Body of pancreas (tissue), 4 donors: ENCODE data around the gene ANKRD33. TPM values are rescaled to one million over a fixed set of nuclear protein-coding genes. Genes with fewer than 3 reads are reported as not detected.

Source experiments
- ATAC-seq: fragments of 150-250 bp; one replicate; pipeline ENCODE4 v1.9.1; 2016
- DNase-seq, 4 donors: peaks; one replicate each; pipeline ENCODE4 v3.0.0-alpha.2; 2019
- H3K27ac ChIP-seq, 4 donors: fragments of 200-600 bp; sonication (generic); 1 replicate in 3 of 4; 2 replicates in 1 of 4; pipeline versions ENCODE4 v1.5.1 to v1.6.1; 2016 to 2019; ENCODE audit warnings: mild to moderate bottlenecking in 1 of 4, mixed read lengths in 1 of 4, moderate library complexity in 1 of 4
- H3K27me3 ChIP-seq, 2 donors: fragments of 200-600 bp; sonication (generic); one replicate each; pipeline ENCODE4 v1.6.0; 2016; ENCODE audit warnings: mild to moderate bottlenecking in 1 of 2
- H3K36me3 ChIP-seq, 2 donors: fragments of 200-600 bp; sonication (generic); replicated peaks in 1 of 2; 2 replicates each; pipeline ENCODE4 v1.5.1; 2016; ENCODE audit warnings: low read depth in 2 of 2; ENCODE audit not compliant: insufficient read depth in 1 of 2
- H3K4me1 ChIP-seq: fragments of 200-600 bp; sonication (generic); one replicate; pipeline ENCODE4 v1.6.0; 2016
- H3K4me3 ChIP-seq, 2 donors: fragments of 200-600 bp; sonication (generic); 1 replicate in 1 of 2; 2 replicates in 1 of 2; pipeline ENCODE4 v1.5.1; 2016 to 2019
- H3K9me3 ChIP-seq, 3 donors: fragments of 200-600 bp; sonication (generic); 1 replicate in 2 of 3; 2 replicates in 1 of 3; pipeline ENCODE4 v1.5.1; 2016
- CTCF ChIP-seq, 7 experiments: fragments of 450-650 bp in 4 of 7; fragments of 200-600 bp in 3 of 7; sonication (generic) in 3 of 7; IDR thresholded peaks; one replicate each; pipeline ENCODE4 v1.5.1; 2016 to 2019; ENCODE audit warnings: antibody characterized with exemption in 7 of 7
- POLR2A ChIP-seq, 3 donors: fragments of 450-650 bp; IDR thresholded peaks; one replicate each; pipeline ENCODE4 v1.6.1; 2016; ENCODE audit warnings: antibody characterized with exemption in 3 of 3, mild to moderate bottlenecking in 2 of 3
- WGBS, 2 donors: methylation state at CpG; one replicate each; pipeline ENCODE4 v1.1.5; 2017; 5-methylcytosine and 5-hydroxymethylcytosine counted together
- intact Hi-C: fragments of 100-400 bp; cut with DNase I; formaldehyde crosslinking; loops from one replicate; pipeline ENCODE4 v1.15.1; 2023
- total RNA-seq, 2 donors: library from RNA; depleted of rRNA; stranded (reverse); fragments of >200 nt; gene quantifications; one replicate each; pipeline ENCODE4 v1.1.0, GENCODE V29; 2016

ANKRD33 gene
- total RNA-seq, 2 donors from 2014 or later = not detected

GRCh38 chr12:51847643-51848325, 40.1 kb upstream of the ANKRD33 start:
- Histone ChIP-seq H3K36me3 (no peaks in the 10 kb centered on the region), H3K27me3 (peaks cover 0 to 32% of the 10 kb centered on the region in 2 donors), H3K4me3 (peak overlapping the region; percentile 12 to 16), H3K4me1 (peaks cover 21% of the 10 kb centered on the region), H3K9me3 (no peaks in the 10 kb centered on the region), H3K27ac (peak overlapping the region in 3 of 4 donors; percentile 0 to 19 (median 16))
- DNase-seq = no peak
- TF ChIP-seq POLR2A (IDR thresholded peaks at IDR 0.05) = no peak
- TF ChIP-seq CTCF (IDR thresholded peaks at IDR 0.05) = no peak
- intact Hi-C loops = no loop called here
- ATAC-seq = no peak
- 2% methylated on average over 15 to 39 of the region's 40 CpGs for WGBS, 2 donors

GRCh38 chr12:51848326-51848727, 39.6 kb upstream of the ANKRD33 start, which contains the start of gene FIGNL2:
TSS of gene FIGNL2 (minus strand) at chr12:51848718. CDS start at chr12:51822413, 26,305 bp downstream.
- no peaks in the 10 kb centered on the region for H3K36me3 ChIP-seq
- H3K27me3 ChIP-seq = peaks cover 0 to 32% of the 10 kb centered on the region in 2 donors
- intact Hi-C loops = no loop called here
- peak within 1 kb of the TSS; percentile 12 to 16 for H3K4me3 ChIP-seq
- no peaks in the 10 kb centered on the region for H3K9me3 ChIP-seq
- DNase-seq = no peak
- TF ChIP-seq POLR2A (IDR thresholded peaks at IDR 0.05) = no peak
- TF ChIP-seq CTCF (IDR thresholded peaks at IDR 0.05) = no peak
- peaks cover 21% of the 10 kb centered on the region for H3K4me1 ChIP-seq
- H3K27ac ChIP-seq = peak within 1 kb of the TSS in 3 of 4 donors; percentile 0 to 19 (median 16)
- 1% methylated on average over 34 of the region's 51 CpGs; no CpG with 5 or more reads in 1 of the 2 donors for WGBS, 2 donors
- ATAC-seq = no peak

- Histone ChIP-seq H3K9me3 (no peaks in the 10 kb centered on the region), H3K4me1 (peaks cover 21% of the 10 kb centered on the region), H3K27ac (peak overlapping the region in 1 of 4 donors; percentile 16), H3K36me3 (no peaks in the 10 kb centered on the region), H3K27me3 (peaks cover 0 to 32% of the 10 kb centered on the region in 2 donors), H3K4me3 (no peak overlapping the region)
- WGBS, 2 donors = 56 to 92% methylated on average over 12 to 27 of the region's 57 CpGs
- DNase-seq = no peak
- TF ChIP-seq POLR2A (IDR thresholded peaks at IDR 0.05) (no peak), CTCF (IDR thresholded peaks at IDR 0.05) (no peak)
- ATAC-seq = no peak
- intact Hi-C loops = no loop called here
Measured at GRCh38 chr12:51848841-51849735, 38.8 kb upstream of the ANKRD33 start.

- intact Hi-C loops = no loop called here
- Histone ChIP-seq H3K4me3 (no peak overlapping the region), H3K27me3 (peaks cover 0 to 29% of the 10 kb centered on the region in 2 donors), H3K9me3 (no peaks in the 10 kb centered on the region), H3K36me3 (no peaks in the 10 kb centered on the region), H3K27ac (no peak overlapping the region), H3K4me1 (peaks cover 21% of the 10 kb centered on the region)
- ATAC-seq (no peak), DNase-seq (no peak)
- TF ChIP-seq POLR2A (IDR thresholded peaks at IDR 0.05) (no peak), CTCF (IDR thresholded peaks at IDR 0.05) (no peak)
- 78 to 89% methylated on average over 8 of the region's 8 CpGs for WGBS, 2 donors
Measured at GRCh38 chr12:51850081-51850964, 37.6 kb upstream of the ANKRD33 start.
